GM18508 (cell line): ENCODE measurements around the gene RFNG.

Source experiments
- ATAC-seq: cut with Tn5 transposase; IDR thresholded peaks from one replicate; pipeline ENCODE4 v1.9.1; 2021; ENCODE audit warnings: moderate number of reproducible peaks; ENCODE audit not compliant: insufficient read depth, unreplicated experiment

Gene RFNG

GRCh38 chr17:82051776-82052637 lies at the start of gene RFNG, which contains the start of gene GPS1:
TSS of gene RFNG (minus strand) at chr17:82051811. CDS start at chr17:82051766, 45 bp downstream.
TSS of gene GPS1 (plus strand) at chr17:82051898. CDS start at chr17:82051932, 34 bp downstream.
- ATAC-seq: no peak

- ATAC-seq: no peak
Observed at GRCh38 chr17:82101301-82101715, 49.7 kb upstream of the RFNG start.

- no peak for ATAC-seq
Observed at GRCh38 chr17:82100502-82101298, 49.1 kb upstream of the RFNG start.

GRCh38 chr17:82098939-82099763 lies 47.5 kb upstream of the RFNG start:
- ATAC-seq: peak; percentile 2

- ATAC-seq: peak; percentile 45
Observed at GRCh38 chr17:82098169-82098938, 46.7 kb upstream of the RFNG start, which contains the start of gene FASN. TSS of gene FASN (minus strand) at chr17:82098236. CDS start at chr17:82096445, 1,791 bp downstream.

GRCh38 chr17:82097919-82098168 lies 46.2 kb upstream of the RFNG start:
- ATAC-seq: peak; percentile 4

- ATAC-seq: no peak
Observed at GRCh38 chr17:82097184-82097918, 45.7 kb upstream of the RFNG start.

GRCh38 chr17:82096709-82097183 lies 45.1 kb upstream of the RFNG start:
- ATAC-seq: no peak

GRCh38 chr17:82095777-82096708 lies 44.4 kb upstream of the RFNG start:
- ATAC-seq: no peak

GRCh38 chr17:82094931-82095776 lies 43.5 kb upstream of the RFNG start:
- ATAC-seq: no peak

- no peak for ATAC-seq
Observed at GRCh38 chr17:82092995-82093751, 41.6 kb upstream of the RFNG start.

- ATAC-seq: no peak
Observed at GRCh38 chr17:82092628-82092994, 41.0 kb upstream of the RFNG start.

- no peak for ATAC-seq
Observed at GRCh38 chr17:82092094-82092586, 40.5 kb upstream of the RFNG start.

GRCh38 chr17:82091264-82092066 lies 39.9 kb upstream of the RFNG start:
- no peak for ATAC-seq

GRCh38 chr17:82090549-82091263 lies 39.1 kb upstream of the RFNG start:
- no peak for ATAC-seq
